IPS-18a (cell line): ENCODE data around the gene WDTC1.

Experiments used
- H3K27ac ChIP-seq: one replicate; pipeline ENCODE4 v1.5.1; 2013; ENCODE audit warnings: low read length
- H3K27me3 ChIP-seq: one replicate; pipeline ENCODE4 v1.6.1; 2013; ENCODE audit warnings: mild to moderate bottlenecking, low read length; ENCODE audit not compliant: control insufficient read depth, insufficient read depth
- H3K36me3 ChIP-seq: one replicate; pipeline ENCODE4 v1.6.1; 2013; ENCODE audit warnings: low read depth, low read length; ENCODE audit not compliant: control insufficient read depth
- H3K4me1 ChIP-seq: one replicate; pipeline ENCODE4 v1.6.1; 2013; ENCODE audit warnings: low read depth, low read length; ENCODE audit not compliant: control insufficient read depth
- H3K4me3 ChIP-seq: one replicate; pipeline ENCODE4 v1.5.1; 2013; ENCODE audit warnings: low read length
- H3K9ac ChIP-seq: one replicate; pipeline ENCODE4 v1.6.1; 2013; ENCODE audit warnings: mild to moderate bottlenecking, low read length, moderate library complexity
- H3K9me3 ChIP-seq: one replicate; pipeline ENCODE4 v1.6.1; 2013; ENCODE audit warnings: low read depth, low read length; ENCODE audit not compliant: control insufficient read depth

The WDTC1 gene

GRCh38 chr1:27327964-27328363 is 93.5 kb downstream of the WDTC1 start:
- Histone ChIP-seq H3K27me3 (no peaks in the 10 kb centered on the region), H3K36me3 (peaks cover 28% of the 10 kb centered on the region), H3K4me1 (no peaks in the 10 kb centered on the region), H3K4me3 (no peak overlapping the region), H3K27ac (no peak overlapping the region), H3K9me3 (no peaks in the 10 kb centered on the region), H3K9ac (no peak overlapping the region)

GRCh38 chr1:27330786-27331185 is 96.4 kb downstream of the WDTC1 start:
- Histone ChIP-seq H3K27ac (no peak overlapping the region), H3K4me3 (no peak overlapping the region), H3K4me1 (no peaks in the 10 kb centered on the region), H3K36me3 (peaks cover 39% of the 10 kb centered on the region), H3K27me3 (no peaks in the 10 kb centered on the region), H3K9ac (no peak overlapping the region), H3K9me3 (no peaks in the 10 kb centered on the region)

DNA sequence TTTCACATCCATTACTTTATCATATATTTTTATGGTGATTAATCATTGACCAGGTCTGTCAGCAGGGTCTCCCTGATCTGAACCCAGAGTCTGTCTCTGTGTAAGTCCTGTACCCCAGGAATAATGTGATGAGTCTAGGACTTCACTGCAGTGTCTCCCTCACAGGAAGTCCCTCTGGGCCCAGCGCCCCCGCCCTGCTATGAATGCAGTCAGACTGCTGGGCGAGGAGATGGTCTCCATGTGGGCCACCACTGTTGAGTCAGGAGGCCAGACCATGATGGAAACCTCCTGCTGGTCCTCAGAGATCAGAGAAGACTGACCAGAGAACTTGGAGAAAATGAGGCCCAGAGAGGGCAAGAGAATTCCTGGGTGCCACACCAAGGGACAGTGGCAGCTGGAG is 97.0 kb downstream of the WDTC1 start:
- Histone ChIP-seq H3K27me3 (no peaks in the 10 kb centered on the region), H3K9ac (no peak overlapping the region), H3K27ac (no peak overlapping the region), H3K4me3 (no peak overlapping the region), H3K4me1 (no peaks in the 10 kb centered on the region), H3K36me3 (peaks cover 34% of the 10 kb centered on the region), H3K9me3 (no peaks in the 10 kb centered on the region)

GRCh38 chr1:27331922-27332321 is 97.5 kb downstream of the WDTC1 start:
- Histone ChIP-seq H3K4me1 (no peaks in the 10 kb centered on the region), H3K27ac (no peak overlapping the region), H3K36me3 (peaks cover 30% of the 10 kb centered on the region), H3K9ac (no peak overlapping the region), H3K4me3 (no peak overlapping the region), H3K27me3 (no peaks in the 10 kb centered on the region), H3K9me3 (no peaks in the 10 kb centered on the region)

GRCh38 chr1:27332536-27333281 is 98.3 kb downstream of the WDTC1 start:
- Histone ChIP-seq H3K27me3 (no peaks in the 10 kb centered on the region), H3K9ac (no peak overlapping the region), H3K36me3 (peaks cover 29% of the 10 kb centered on the region), H3K4me3 (no peak overlapping the region), H3K27ac (no peak overlapping the region), H3K9me3 (no peaks in the 10 kb centered on the region), H3K4me1 (no peaks in the 10 kb centered on the region)

DNA sequence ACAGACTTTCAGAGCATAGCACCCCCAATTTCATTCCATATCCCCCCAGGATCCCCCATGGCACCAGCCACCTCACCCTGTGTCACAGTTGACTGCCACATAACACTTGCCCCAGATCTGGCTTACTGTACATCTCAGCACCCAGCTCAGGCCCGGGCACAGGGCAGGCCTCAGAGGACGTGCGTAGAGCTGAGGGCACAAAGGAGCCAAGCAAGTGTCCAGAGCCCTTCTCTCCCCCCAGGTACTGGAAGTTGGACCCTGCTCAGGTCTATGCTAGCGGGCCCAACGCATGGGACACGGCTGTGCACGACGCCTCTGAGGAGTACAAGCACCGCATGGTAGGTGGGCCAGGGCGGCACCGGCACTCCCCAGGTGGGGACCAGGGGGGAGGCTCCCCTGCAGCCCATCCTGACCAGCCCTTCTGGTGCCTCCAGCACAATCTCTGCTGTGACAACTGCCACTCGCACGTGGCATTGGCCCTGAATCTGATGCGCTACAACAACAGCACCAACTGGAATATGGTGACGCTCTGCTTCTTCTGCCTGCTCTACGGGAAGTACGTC is 99.4 kb downstream of the WDTC1 start:
- Histone ChIP-seq H3K27ac (no peak overlapping the region), H3K9ac (no peak overlapping the region), H3K4me3 (no peak overlapping the region), H3K27me3 (no peaks in the 10 kb centered on the region), H3K4me1 (peaks cover 2% of the 10 kb centered on the region), H3K36me3 (peaks cover 29% of the 10 kb centered on the region), H3K9me3 (no peaks in the 10 kb centered on the region)

DNA sequence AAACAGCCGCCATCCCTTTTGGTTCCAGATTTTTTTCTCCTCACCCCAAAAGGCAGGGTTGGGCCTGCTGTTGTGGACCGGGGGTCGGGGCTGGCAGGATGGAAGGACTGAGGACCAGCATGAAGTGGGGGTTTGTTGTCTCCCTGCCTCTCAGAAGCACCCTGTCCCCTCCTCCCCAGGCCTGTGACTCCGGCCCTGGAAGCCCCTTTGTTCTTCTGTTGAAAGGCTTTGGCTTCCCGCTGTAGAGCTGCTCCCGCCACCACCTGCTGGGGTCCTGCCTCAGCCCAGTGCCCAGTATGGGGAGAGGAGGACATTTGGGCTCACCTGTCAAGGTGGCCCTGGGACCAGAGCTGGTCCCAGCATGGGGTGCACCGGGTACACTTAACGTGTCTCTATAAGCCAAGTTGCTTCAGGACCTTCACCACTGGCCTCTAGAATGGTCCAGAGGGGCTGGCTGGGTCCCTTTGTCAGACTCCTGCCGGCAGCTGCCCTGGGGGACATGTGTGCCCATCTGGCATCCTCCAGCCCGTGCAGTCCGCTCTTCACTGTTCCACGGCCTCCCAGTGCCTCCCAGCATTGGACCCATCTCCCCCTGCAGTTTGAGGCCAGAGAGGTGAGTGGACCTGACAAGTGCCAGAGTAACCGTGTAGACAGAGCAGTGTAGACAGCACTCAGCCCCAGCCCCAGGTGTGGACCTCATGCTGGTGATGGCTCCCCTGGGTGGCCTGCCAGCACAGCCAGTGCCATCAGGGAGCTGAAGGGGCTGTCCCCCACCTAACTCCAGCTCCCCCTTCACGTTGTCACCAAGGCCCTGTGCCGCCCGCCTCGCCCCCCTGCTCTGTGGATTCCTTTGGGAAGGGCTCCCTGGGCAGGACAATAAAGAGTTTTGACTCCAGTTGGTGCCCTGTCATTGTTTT is 101.3 kb downstream of the WDTC1 start:
- Histone ChIP-seq H3K9me3 (no peaks in the 10 kb centered on the region), H3K4me1 (peaks cover 5% of the 10 kb centered on the region), H3K9ac (no peak overlapping the region), H3K27me3 (no peaks in the 10 kb centered on the region), H3K4me3 (no peak overlapping the region), H3K27ac (no peak overlapping the region), H3K36me3 (peaks cover 29% of the 10 kb centered on the region)

DNA sequence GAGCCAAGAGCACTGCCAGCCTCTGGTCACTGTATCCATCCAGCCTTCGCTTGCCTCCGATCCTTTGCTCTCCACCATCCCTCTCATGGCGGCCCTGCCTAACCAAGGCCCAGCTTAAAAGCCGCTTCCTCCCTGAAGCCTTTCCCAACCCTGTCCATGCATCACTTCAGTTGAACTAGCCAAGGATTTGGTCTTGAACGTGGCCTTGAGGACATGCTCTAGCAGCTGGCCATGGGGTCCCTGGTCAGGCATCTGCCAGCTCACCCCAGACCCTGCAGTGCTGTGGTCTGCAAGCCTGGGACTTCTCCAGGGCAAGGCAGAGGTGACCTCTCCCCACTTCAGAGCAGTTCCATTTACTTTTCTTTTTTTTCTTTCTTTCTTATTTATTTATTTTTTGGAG is 102.3 kb downstream of the WDTC1 start:
- Histone ChIP-seq H3K4me1 (peaks cover 9% of the 10 kb centered on the region), H3K9me3 (no peaks in the 10 kb centered on the region), H3K36me3 (peaks cover 29% of the 10 kb centered on the region), H3K27me3 (no peaks in the 10 kb centered on the region), H3K9ac (no peak overlapping the region), H3K27ac (no peak overlapping the region), H3K4me3 (no peak overlapping the region)

- peaks cover 17% of the 10 kb centered on the region for H3K36me3 ChIP-seq
- H3K4me3 ChIP-seq = no peak overlapping the region
- H3K9ac ChIP-seq = no peak overlapping the region
- no peaks in the 10 kb centered on the region for H3K27me3 ChIP-seq
- no peak overlapping the region for H3K27ac ChIP-seq
- H3K9me3 ChIP-seq = no peaks in the 10 kb centered on the region
- H3K4me1 ChIP-seq = peaks cover 15% of the 10 kb centered on the region
Measured at GRCh38 chr1:27338751-27339150, 104.3 kb downstream of the WDTC1 start.

GRCh38 chr1:27339213-27339612 is 104.8 kb downstream of the WDTC1 start:
- Histone ChIP-seq H3K4me3 (no peak overlapping the region), H3K27me3 (no peaks in the 10 kb centered on the region), H3K36me3 (peaks cover 13% of the 10 kb centered on the region), H3K4me1 (peaks cover 15% of the 10 kb centered on the region), H3K9ac (no peak overlapping the region), H3K9me3 (no peaks in the 10 kb centered on the region), H3K27ac (no peak overlapping the region)

DNA sequence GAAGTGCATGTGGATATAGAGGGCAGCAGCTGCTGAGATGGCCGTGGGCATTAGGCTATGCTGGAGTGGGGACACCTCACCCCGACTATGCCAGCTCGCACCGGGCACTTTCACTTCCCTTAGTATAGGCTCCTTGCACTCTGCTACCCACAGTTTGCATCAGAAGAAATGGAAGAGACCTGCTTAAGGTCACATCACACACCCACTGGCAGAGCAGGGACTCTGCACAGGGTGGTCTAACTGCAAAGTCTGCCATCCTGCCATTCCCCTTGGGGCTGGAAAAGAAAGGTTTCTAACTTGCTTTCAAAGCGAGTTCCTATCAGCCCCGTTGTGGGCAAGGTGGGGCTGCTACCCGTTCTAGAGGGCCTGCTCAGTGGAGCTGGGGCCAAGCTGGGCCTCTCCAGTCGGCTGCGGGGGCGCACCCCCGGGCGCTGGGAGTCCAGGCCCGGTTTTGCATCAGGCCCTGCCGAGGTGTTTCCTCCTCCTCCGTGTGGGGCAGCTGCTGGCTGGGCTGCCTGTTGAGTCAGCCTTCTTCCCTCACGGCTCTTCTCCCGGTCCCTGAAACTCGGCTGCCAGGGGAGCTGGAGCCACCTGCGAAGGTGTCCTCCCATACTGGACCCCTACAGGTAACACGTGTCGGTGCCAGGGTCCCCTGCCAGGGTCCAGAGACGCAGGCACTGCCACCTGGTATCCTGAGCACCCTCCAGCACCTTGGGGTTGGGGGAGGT is 107.3 kb downstream of the WDTC1 start, which contains the start of gene SYTL1:
Gene SYTL1 (plus strand): TSS at position 498 of the 728 bp plus-strand sequence. CDS start 3,313 bp downstream, outside the sequence.
- Histone ChIP-seq H3K27me3 (no peaks in the 10 kb centered on the region), H3K27ac (no peak within 1 kb of the TSS), H3K9ac (peak within 1 kb of the TSS; percentile 5), H3K4me3 (peak within 1 kb of the TSS; percentile 42), H3K36me3 (no peaks in the 10 kb centered on the region), H3K4me1 (peaks cover 15% of the 10 kb centered on the region), H3K9me3 (no peaks in the 10 kb centered on the region)
